Neutrophil (primary cell): ENCODE data around the gene NEK8.

Experiments
- H3K27ac ChIP-seq: fragments of 200-600 bp; sonication (generic); 2 replicates; pipeline ENCODE4 v1.5.1; 2016; ENCODE audit warnings: mild to moderate bottlenecking, moderate library complexity
- H3K27me3 ChIP-seq: fragments of 200-600 bp; sonication (generic); 2 replicates; pipeline ENCODE4 v1.6.0; 2016; ENCODE audit warnings: mild to moderate bottlenecking
- H3K36me3 ChIP-seq: fragments of 200-600 bp; sonication (generic); 2 replicates; pipeline ENCODE4 v1.5.1; 2017
- H3K4me1 ChIP-seq, 2 experiments: fragments of 200-600 bp in 1 of 2; sonication (generic) in 1 of 2; 1 replicate in 1 of 2; 2 replicates in 1 of 2; pipeline versions ENCODE4 v1.5.1 to v1.6.1; 2013 to 2016; ENCODE audit warnings: low read depth in 1 of 2, low read length in 1 of 2, mild to moderate bottlenecking in 1 of 2, moderate library complexity in 1 of 2; ENCODE audit not compliant: control insufficient read depth in 1 of 2, insufficient read depth in 1 of 2
- H3K4me3 ChIP-seq, 2 experiments: fragments of 200-600 bp in 1 of 2; sonication (generic) in 1 of 2; 1 replicate in 1 of 2; 2 replicates in 1 of 2; pipeline ENCODE4 v1.5.1; 2013 to 2016; ENCODE audit warnings: low read depth in 1 of 2, low read length in 1 of 2, mild to moderate bottlenecking in 1 of 2, moderate library complexity in 1 of 2
- H3K9me3 ChIP-seq: fragments of 200-600 bp; sonication (generic); 2 replicates; pipeline ENCODE4 v1.5.1; 2016
- TF ChIP-seq, protein P1 (sequence below): fragments of 200-600 bp; sonication (generic); IDR thresholded peaks from 2 replicates; pipeline ENCODE4 v1.5.1; 2016; ENCODE audit warnings: antibody characterized with exemption

Gene NEK8

DNA sequence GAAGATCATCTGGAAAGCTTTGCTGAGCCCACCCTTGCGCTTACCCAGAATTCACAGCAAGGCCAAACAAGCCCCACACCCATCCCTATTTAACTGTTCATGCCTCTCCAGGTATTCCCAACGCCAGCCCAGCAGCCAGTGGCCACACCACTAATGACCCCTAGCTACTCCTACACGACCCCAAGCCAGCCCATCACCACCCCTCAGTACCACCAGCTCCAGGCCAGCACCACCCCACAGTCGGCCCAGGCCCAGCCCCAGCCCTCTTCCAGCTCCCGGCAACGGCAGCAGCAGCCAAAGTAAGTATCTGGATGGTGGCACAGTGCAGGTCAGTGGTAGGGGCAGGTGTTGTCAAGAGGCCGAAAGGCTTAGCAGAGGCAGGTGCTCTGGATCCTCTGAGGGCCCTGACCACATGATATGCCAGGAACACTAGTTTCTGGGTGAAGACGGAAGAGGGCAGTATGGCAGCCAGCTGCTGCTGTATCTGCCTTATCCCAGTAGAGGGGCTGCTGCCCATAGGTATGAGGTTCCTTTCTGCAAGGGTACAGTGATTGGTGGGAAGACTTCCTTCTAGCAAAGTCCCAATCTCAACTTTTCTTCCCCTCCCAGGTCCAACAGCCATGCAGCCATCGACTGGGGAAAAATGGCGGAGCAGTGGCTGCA, 27.6 kb upstream of the NEK8 start:
- Histone ChIP-seq H3K9me3 (no peaks in the 10 kb centered on the region), H3K4me1 (no peaks in the 10 kb centered on the region), H3K27ac (no peak overlapping the region), H3K4me3 (no peak overlapping the region), H3K27me3 (no peaks in the 10 kb centered on the region), H3K36me3 (peaks cover 98% of the 10 kb centered on the region)
- TF ChIP-seq, protein P1, sequence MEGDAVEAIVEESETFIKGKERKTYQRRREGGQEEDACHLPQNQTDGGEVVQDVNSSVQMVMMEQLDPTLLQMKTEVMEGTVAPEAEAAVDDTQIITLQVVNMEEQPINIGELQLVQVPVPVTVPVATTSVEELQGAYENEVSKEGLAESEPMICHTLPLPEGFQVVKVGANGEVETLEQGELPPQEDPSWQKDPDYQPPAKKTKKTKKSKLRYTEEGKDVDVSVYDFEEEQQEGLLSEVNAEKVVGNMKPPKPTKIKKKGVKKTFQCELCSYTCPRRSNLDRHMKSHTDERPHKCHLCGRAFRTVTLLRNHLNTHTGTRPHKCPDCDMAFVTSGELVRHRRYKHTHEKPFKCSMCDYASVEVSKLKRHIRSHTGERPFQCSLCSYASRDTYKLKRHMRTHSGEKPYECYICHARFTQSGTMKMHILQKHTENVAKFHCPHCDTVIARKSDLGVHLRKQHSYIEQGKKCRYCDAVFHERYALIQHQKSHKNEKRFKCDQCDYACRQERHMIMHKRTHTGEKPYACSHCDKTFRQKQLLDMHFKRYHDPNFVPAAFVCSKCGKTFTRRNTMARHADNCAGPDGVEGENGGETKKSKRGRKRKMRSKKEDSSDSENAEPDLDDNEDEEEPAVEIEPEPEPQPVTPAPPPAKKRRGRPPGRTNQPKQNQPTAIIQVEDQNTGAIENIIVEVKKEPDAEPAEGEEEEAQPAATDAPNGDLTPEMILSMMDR = no peak

DNA sequence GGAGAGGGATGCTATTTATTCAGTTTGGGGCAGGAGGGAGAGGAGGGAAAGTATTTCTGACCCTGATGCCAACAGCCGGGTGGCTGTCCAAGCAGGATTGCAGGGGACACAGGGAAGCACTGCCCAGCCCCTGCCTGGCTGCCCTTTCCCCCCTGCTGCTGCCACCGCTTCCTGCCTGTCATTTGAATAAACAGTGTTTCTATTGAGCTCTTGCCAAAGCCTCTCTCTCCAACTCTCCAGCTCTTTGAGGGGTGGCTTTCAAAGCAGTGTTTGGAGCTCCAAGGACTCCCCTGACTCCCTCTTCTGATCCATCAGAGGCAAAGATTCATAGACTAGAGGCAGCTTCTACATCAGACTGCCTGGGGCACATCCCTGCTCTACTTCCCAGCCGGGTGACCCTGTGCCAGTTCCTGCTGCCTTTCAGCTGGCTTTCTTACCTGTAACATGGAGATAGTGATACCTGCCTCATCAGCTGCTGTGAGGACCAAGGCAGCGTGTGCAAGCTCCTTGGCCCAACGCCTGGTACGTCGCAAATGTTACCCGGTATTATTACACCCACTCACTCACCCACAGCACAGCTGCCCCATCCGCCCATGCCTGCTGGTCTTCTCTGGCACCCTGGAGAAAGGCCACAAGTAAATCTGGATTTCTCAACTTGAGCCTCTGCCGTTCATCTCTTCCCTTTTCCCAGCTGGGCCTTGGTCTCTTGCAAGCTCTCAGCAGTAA, 26.4 kb upstream of the NEK8 start:
- no peaks in the 10 kb centered on the region for H3K27me3 ChIP-seq
- H3K9me3 ChIP-seq = no peaks in the 10 kb centered on the region
- H3K4me3 ChIP-seq = no peak overlapping the region
- H3K36me3 ChIP-seq = peaks cover 92% of the 10 kb centered on the region
- H3K4me1 ChIP-seq = no peaks in the 10 kb centered on the region
- no peak overlapping the region for H3K27ac ChIP-seq
- TF ChIP-seq, protein P1 = no peak

DNA sequence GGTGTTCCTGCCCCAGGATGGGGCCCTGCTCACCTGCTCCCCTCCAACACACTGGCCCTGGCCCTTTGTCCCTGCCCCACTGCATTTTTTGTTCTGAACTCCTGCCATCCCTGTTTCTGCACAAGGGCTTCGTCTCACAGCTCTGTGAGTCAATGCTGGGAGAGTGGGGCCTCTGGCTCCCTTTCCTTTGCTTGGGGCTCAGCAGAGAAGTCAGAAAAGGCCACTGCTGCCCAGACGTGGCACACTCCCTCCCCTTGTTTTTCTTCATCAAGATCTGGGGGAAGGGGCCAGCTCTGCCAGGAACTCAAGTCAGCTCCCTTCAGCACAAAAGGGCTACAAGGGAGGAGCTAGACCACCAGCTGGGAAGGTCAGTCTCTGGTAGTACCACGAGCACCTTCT, 25.8 kb upstream of the NEK8 start:
- Histone ChIP-seq H3K27me3 (no peaks in the 10 kb centered on the region), H3K4me1 (no peaks in the 10 kb centered on the region), H3K27ac (no peak overlapping the region), H3K36me3 (peaks cover 86% of the 10 kb centered on the region), H3K9me3 (no peaks in the 10 kb centered on the region), H3K4me3 (no peak overlapping the region)
- TF ChIP-seq, protein P1 = no peak

DNA sequence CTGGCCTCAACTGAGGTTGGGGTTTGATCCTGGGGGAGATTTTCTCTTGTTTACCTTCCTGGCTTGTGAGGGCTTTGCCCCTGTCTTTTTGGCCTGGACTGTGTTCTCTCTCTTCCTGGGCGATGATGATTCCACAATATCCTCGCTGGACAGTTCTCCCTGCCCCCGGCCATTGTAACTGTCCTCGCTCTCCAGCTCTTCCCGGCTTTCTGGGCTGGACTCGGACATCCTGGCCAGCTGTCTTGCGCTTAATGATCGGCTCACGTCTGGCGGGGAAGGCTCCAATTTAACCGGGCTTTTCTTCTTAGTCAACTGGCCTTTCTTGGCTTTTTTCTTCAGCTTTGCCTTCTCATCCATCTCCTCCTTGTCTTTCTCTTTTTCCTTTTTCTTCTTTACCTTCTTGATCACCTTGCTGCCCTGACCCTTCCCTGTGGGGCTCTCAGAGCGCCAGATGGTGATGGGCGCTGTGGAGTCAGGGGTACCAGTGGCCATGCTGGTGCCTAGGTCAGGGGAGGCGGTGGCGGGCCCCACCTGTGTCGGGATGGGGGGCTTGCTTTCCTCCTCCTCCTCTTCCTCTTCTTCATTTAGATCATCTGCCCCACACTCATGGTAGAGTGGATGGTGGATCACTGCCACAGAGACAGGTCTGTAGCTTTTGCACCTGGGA, 24.9 kb upstream of the NEK8 start:
- Histone ChIP-seq H3K9me3 (no peaks in the 10 kb centered on the region), H3K4me3 (no peak overlapping the region), H3K27me3 (no peaks in the 10 kb centered on the region), H3K36me3 (peaks cover 77% of the 10 kb centered on the region), H3K4me1 (no peaks in the 10 kb centered on the region), H3K27ac (no peak overlapping the region)
- TF ChIP-seq, protein P1 = no peak

DNA sequence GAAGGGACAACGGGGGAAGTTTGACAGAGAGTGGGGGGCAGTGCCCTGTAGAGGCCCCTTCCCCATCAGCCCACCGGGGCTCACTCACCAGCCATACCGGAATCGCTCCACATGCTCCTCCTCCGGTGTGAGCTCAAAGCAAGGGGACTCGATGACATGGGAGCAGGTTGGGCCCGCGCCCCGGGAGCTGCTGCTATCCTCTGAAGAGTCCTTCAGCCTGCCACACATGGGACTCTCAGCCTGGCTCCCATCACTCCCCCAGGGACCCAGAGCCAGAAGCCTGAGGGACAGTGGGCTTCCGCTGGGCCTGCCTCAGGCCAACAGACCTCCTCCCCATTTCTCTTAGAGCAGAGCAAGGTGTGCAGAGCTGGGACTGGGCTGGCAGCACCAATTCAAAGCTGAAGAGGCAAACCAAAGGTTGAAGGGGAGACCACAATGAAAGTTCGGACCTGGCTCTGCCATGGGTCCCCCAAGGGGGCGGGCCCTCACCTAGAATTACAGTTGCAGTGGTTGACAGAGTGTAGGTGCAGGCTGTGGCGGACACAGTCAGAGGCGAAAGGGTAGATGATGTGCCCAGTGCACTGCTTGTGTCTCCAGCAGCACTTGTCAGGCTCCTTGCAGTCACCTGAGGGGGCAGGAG, 24.2 kb upstream of the NEK8 start:
- Histone ChIP-seq H3K9me3 (no peaks in the 10 kb centered on the region), H3K27ac (no peak overlapping the region), H3K4me1 (no peaks in the 10 kb centered on the region), H3K27me3 (no peaks in the 10 kb centered on the region), H3K36me3 (peaks cover 70% of the 10 kb centered on the region), H3K4me3 (no peak overlapping the region)
- TF ChIP-seq, protein P1 = no peak
